Measurements from ENCODE around the gene CREB5. TPM values are rescaled to one million over a fixed set of nuclear protein-coding genes. Genes with fewer than 3 reads are reported as not detected.
A peak's percentile ranks its signal among the peaks of the same experiment; 100 is the strongest.

Gene CREB5
- polyA plus RNA-seq, 3 donors from 2014 or later, result 0.37 TPM; not detected in 2

DNA sequence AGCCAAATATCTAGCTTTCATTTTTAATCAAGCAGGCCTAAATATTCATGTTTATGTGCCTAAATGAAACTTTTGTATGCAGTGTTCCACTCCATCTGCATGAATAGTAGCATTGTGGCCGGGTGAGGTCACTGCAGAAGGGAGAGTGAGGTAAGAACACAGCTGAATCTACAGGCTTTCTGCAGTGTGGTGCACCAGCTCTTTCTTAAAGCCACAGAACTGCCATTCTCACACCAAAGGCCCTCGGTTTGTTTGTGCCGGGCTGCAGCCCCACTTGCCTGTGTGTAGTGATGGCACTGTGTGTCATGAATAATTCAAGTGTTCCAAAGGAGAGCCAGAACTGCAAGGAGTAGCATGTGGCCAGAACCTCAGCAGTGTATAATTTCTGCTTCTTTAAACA is 341.7 kb downstream of the CREB5 start:
- Mint-ChIP-seq H3K27me3 (ENCODE audit: low read depth in 3 of 3) (peaks cover 0 to 4% (median 2%) of the 10 kb centered on the region in 3 donors), H3K4me3 (no peak overlapping the region)

DNA sequence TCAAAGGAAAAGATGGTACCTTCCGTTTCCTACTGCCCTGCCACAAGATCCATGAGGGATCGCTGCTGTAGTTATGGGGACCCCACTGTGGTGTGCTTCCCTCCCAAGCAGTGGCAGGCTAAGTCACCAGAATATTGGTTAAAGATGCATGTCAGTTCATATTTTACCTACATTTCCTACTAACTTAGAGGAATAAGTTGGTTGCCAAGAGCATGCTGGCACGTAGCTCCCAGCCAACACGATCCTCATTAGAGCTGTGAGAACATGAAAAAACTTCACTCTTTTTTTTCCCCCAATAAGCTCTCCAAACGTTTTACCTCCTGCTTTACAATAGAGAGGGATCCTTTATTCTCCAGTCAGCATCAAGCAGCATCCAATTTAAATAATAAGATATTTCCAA is 342.1 kb downstream of the CREB5 start:
- no peaks in the 10 kb centered on the region for H3K36me3 Mint-ChIP-seq
- H3K4me3 Mint-ChIP-seq, result no peak overlapping the region
- H3K9me3 Mint-ChIP-seq, result no peaks in the 10 kb centered on the region
- peaks cover 0 to 4% (median 3%) of the 10 kb centered on the region in 3 donors for H3K27me3 Mint-ChIP-seq (ENCODE audit: low read depth in 3 of 3)
- no peak for DNase-seq
- H3K4me1 Mint-ChIP-seq, result no peaks in the 10 kb centered on the region
- no peak overlapping the region for H3K27ac Mint-ChIP-seq

More for the DNA sequence above, 341.7 kb downstream of the CREB5 start:
- H3K9me3 Mint-ChIP-seq, result no peaks in the 10 kb centered on the region
- no peak overlapping the region for H3K27ac Mint-ChIP-seq
- DNase-seq, result no peak
- H3K4me1 Mint-ChIP-seq, result no peaks in the 10 kb centered on the region
- no peaks in the 10 kb centered on the region for H3K36me3 Mint-ChIP-seq

DNA sequence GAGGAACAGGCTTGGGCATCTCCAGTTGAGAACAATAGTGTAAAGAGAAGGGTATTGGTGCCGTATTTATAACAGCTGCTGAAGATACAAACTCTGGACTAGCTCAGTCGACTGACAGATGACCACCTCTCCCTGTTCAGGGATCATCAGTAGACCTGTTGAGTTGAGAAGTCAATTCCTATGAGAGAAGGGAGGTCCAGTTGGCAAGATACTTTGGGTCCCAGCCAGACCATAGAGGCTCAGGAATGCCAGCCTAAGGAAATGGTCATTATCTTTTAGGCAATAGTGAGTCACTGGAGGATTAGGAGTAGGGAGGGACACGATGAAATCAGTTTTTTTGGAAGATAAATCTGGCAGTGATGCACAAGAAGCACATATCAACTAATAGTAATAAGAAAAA is 342.9 kb downstream of the CREB5 start:
- Mint-ChIP-seq H3K4me3 (no peak overlapping the region), H3K4me1 (no peaks in the 10 kb centered on the region), H3K27ac (peak overlapping the region in 1 of 6 donors; percentile 5), H3K27me3 (ENCODE audit: low read depth in 3 of 3) (peaks cover 0 to 4% (median 2%) of the 10 kb centered on the region in 3 donors), H3K36me3 (no peaks in the 10 kb centered on the region), H3K9me3 (no peaks in the 10 kb centered on the region)
- DNase-seq, result no peak

DNA sequence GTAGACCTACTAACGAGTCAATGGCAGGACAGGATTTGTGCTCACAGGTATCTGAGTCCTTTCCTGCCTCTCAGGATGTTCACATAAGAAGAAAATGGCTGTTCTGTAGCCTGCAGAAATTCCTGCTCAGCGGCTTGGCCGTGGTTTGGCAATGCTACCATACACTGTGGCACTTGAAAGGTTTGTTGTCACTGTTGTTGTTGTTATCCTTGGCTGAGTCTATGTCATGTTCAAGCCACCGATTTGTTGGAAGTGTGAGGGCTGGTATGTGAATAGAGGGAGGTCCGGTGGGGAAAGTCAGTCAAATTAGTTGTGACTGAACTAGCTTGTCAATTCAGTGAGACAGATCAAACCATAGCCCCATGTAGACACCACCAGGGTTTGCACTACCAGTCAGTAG is 345.9 kb downstream of the CREB5 start:
- Mint-ChIP-seq H3K4me1 (no peaks in the 10 kb centered on the region), H3K27me3 (ENCODE audit: low read depth in 3 of 3) (peaks cover 3 to 5% (median 5%) of the 10 kb centered on the region in 3 donors), H3K36me3 (no peaks in the 10 kb centered on the region), H3K27ac (no peak overlapping the region), H3K9me3 (no peaks in the 10 kb centered on the region), H3K4me3 (no peak overlapping the region)
- no peak for DNase-seq

DNA sequence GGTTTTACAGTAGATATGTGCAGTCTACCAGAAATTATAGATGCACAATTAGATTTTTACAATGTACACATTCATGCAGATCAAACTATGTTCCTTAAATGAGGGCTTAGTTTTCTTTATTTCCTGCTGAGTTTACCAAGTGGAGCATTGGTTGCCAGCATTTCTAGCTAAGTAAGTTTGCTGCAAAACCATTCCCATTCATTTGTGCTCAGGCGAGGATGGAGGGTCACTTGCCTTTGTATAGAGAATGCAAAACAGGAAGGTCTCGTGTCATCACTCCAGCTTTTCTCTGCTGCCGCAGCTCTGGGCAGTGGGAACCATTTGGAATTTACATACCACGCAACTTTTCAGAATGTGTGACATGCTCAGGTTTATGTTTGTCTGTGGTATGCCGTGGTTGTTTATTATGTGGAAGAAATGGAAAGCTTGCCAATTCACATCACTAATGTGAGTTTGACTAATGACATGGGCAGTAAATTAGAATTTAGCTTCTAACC is 347.2 kb downstream of the CREB5 start:
- H3K27me3 Mint-ChIP-seq (ENCODE audit: low read depth in 3 of 3), result peaks cover 3 to 6% (median 5%) of the 10 kb centered on the region in 3 donors
- H3K27ac Mint-ChIP-seq, result no peak overlapping the region
- no peaks in the 10 kb centered on the region for H3K9me3 Mint-ChIP-seq
- no peak overlapping the region for H3K4me3 Mint-ChIP-seq
- H3K4me1 Mint-ChIP-seq, result no peaks in the 10 kb centered on the region
- DNase-seq, result no peak
- no peaks in the 10 kb centered on the region for H3K36me3 Mint-ChIP-seq

DNA sequence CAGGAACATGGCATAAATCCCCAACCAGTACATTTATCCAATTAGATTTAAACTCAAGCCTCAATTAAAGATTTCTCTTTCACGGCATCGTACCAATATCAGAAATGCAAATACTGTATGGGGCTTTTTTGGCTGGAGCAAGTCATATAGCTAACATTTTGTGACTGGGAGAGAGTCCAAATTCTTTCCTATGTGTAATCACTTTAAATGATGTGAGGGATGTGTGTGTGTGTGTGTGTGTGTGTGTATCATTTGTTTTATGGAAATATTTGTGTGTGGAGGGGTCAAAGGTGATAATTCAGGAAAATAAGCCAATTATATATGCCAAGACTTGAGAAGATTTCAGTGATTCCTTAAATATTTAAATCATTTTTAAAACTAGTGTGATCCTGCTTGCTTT is 349.2 kb downstream of the CREB5 start:
- no peaks in the 10 kb centered on the region for H3K36me3 Mint-ChIP-seq
- no peak overlapping the region for H3K27ac Mint-ChIP-seq
- DNase-seq, result no peak
- H3K4me1 Mint-ChIP-seq, result no peaks in the 10 kb centered on the region
- H3K4me3 Mint-ChIP-seq, result no peak overlapping the region
- peaks cover 0 to 1% (median 0%) of the 10 kb centered on the region in 6 donors for H3K9me3 Mint-ChIP-seq
- H3K27me3 Mint-ChIP-seq (ENCODE audit: low read depth in 3 of 3), result peaks cover 4 to 6% (median 5%) of the 10 kb centered on the region in 3 donors

DNA sequence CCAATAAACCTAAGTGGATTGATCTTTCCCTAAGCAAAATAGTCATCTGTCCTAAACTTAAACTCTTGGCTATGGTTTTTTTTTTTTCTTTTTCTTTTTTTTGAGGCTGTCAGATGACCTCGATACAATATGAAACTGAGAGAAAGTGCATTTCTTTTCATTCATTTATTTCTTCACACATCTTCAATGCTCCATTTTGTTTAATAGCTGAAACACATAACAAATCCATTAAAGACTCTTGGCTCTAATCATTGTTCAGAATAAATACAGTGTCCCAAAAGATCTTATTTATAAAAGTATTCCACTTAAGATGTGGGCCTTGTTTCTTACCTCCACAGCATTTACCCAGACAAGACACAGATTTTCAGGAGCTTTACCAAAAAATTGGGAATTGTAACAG is 350.3 kb downstream of the CREB5 start:
- Mint-ChIP-seq H3K4me1 (no peaks in the 10 kb centered on the region), H3K9me3 (peaks cover 0 to 1% (median 0%) of the 10 kb centered on the region in 6 donors), H3K27ac (no peak overlapping the region), H3K4me3 (no peak overlapping the region), H3K36me3 (no peaks in the 10 kb centered on the region), H3K27me3 (ENCODE audit: low read depth in 3 of 3) (peaks cover 3 to 8% (median 7%) of the 10 kb centered on the region in 3 donors)
- DNase-seq, result no peak

DNA sequence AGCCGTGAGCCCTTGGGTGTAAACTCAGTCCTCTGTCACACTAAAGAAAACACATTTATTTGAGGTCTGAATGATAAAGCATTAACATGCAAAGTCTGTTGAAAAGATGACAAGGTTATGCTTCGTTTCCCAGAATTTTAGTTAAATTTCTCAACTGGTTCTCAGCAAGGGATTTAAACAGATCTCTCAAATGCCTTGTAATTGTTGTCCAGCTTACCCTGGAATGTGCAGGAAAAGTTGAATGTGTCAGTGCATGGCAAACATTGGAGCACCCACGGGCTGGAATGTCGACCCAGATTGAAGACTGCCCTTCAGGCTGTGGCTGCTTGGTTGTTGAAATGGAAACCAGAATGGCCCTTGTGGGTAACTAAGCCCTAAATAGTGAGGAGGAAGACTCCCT is 354.0 kb downstream of the CREB5 start:
- DNase-seq, result no peak
- H3K4me1 Mint-ChIP-seq, result no peaks in the 10 kb centered on the region
- no peak overlapping the region for H3K27ac Mint-ChIP-seq
- H3K27me3 Mint-ChIP-seq (ENCODE audit: low read depth in 3 of 3), result peaks cover 5 to 13% (median 6%) of the 10 kb centered on the region in 3 donors
- H3K4me3 Mint-ChIP-seq, result no peak overlapping the region
- H3K36me3 Mint-ChIP-seq, result no peaks in the 10 kb centered on the region
- peaks cover 0 to 1% (median 0%) of the 10 kb centered on the region in 6 donors for H3K9me3 Mint-ChIP-seq

DNA sequence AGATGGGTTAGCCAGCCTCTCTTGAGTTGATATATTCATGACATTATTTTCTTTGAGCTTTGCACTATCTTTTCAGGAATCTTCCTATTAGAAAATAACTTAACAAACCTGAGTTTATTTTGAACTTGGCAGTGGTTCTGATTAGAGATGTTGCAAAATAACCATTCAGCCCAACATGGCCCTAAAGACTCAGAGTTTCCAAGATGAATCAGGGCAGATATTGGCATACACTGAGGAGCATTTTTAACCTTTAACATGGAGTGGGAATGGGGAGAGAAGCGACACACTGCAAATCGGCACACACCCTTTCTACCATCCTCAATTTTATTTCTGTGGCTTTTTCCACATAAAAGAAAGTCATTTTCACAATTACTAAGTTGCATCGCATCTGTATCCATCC is 355.0 kb downstream of the CREB5 start:
- no peaks in the 10 kb centered on the region for H3K36me3 Mint-ChIP-seq
- no peak for DNase-seq
- H3K9me3 Mint-ChIP-seq, result peaks cover 0 to 1% (median 0%) of the 10 kb centered on the region in 6 donors
- peaks cover 5 to 13% (median 7%) of the 10 kb centered on the region in 3 donors for H3K27me3 Mint-ChIP-seq (ENCODE audit: low read depth in 3 of 3)
- no peak overlapping the region for H3K27ac Mint-ChIP-seq
- H3K4me3 Mint-ChIP-seq, result no peak overlapping the region
- H3K4me1 Mint-ChIP-seq, result no peaks in the 10 kb centered on the region

DNA sequence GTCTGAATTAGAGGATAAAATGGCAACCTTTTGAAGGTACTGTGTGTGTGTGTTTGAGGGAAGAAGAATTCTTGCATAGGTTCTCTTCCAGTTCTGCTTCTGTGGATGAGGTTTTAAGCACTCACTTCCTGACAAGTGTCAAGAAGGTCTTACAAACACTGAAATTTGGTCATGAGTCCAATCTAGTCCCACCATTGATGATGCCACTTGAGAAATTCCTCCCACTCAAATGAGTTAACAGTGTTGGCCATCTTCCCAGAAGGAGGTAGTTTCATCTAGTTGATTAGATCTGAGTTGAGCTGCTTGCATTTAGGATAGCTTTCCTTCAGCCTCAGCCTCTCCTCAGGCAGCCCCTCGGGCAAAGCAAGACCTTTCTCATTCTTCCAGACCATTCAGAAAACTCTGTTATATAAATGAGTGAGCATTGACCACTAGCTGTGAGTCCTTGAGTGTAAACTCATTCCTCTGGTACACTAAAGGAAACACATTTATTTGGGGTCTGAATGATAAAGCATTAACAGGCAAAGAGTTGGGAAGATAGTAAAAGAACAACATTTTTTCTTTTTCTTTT is 356.3 kb downstream of the CREB5 start:
- H3K4me1 Mint-ChIP-seq, result no peaks in the 10 kb centered on the region
- no peak for DNase-seq
- H3K9me3 Mint-ChIP-seq, result peaks cover 0 to 1% (median 0%) of the 10 kb centered on the region in 6 donors
- no peak overlapping the region for H3K4me3 Mint-ChIP-seq
- H3K36me3 Mint-ChIP-seq, result no peaks in the 10 kb centered on the region
- peaks cover 2 to 10% (median 6%) of the 10 kb centered on the region in 3 donors for H3K27me3 Mint-ChIP-seq (ENCODE audit: low read depth in 3 of 3)
- no peak overlapping the region for H3K27ac Mint-ChIP-seq

DNA sequence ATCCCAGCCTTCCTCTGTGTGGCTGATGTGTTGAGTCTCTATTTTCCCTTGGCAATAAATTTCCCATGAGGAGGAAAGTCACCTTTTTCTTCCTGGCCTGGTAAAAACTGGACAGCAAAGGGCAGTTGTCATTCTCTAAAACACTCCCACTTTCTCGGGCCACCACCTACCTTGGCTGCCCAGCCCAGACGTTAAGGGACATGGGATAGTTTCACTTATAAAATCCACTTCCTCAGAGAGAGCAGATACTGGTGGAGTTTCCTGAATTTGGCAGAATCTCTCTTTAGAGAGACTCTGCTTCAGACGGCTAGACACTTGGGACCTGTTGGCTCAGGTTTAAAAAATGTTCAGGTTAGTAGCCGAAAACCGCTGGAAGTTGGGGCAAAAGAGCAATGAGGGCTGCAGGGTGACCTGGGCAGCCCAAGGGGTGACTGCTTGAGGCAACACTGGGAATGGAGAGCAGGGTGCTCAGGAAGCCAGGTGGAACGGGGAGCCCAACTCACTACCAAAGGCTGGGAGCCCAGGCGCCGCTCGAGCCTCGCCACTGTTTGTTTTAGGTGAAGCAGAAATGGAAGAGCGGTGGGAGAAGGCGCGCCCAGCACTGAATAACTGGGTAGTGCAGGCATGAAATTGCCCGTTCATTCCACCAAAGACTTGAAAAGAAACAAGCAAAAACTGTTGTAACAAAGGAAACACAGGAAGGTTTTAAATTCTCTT is 359.7 kb downstream of the CREB5 start:
- no peaks in the 10 kb centered on the region for H3K9me3 Mint-ChIP-seq
- peaks cover 2 to 9% (median 4%) of the 10 kb centered on the region in 3 donors for H3K27me3 Mint-ChIP-seq (ENCODE audit: low read depth in 3 of 3)
- DNase-seq, result no peak
- H3K4me3 Mint-ChIP-seq, result no peak overlapping the region
- no peaks in the 10 kb centered on the region for H3K36me3 Mint-ChIP-seq
- no peaks in the 10 kb centered on the region for H3K4me1 Mint-ChIP-seq
- no peak overlapping the region for H3K27ac Mint-ChIP-seq

DNA sequence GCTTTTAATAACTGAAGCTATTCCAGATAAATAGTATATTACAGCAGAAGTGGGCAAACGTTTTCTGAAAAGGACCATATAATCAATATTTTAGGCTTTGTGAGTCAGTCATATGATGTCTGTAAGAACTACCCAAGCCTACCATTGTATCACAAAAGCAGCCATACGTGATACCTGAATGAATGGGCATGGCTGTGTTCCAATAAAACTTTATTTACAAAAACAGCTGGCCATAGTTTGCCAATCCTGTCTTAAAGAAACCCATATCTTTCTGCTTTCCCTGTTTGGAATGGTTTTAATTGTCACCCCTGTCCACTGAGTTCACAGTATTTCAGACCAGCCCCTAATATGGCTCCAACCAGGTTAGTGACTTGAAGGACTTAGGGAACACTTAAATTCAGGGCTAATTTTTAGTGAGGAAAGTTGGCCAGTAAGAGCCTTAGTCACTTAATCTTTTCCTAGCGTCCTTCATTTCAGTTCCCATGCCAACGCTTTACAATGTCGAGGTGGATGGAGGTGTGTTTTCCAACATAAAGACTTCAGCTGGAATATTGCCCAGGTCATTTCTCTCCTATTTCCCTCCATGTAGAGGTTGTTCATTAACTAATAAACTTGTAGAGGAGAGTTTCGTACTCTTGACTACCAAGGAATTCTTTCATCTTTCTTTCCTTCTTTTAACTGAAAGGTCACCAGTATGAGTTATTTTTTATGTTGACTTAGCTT is 361.3 kb downstream of the CREB5 start:
- DNase-seq, result no peak
- Mint-ChIP-seq H3K36me3 (no peaks in the 10 kb centered on the region), H3K9me3 (no peaks in the 10 kb centered on the region), H3K4me3 (no peak overlapping the region), H3K4me1 (no peaks in the 10 kb centered on the region), H3K27ac (no peak overlapping the region), H3K27me3 (ENCODE audit: low read depth in 3 of 3) (peaks cover 2 to 9% (median 6%) of the 10 kb centered on the region in 3 donors)

DNA sequence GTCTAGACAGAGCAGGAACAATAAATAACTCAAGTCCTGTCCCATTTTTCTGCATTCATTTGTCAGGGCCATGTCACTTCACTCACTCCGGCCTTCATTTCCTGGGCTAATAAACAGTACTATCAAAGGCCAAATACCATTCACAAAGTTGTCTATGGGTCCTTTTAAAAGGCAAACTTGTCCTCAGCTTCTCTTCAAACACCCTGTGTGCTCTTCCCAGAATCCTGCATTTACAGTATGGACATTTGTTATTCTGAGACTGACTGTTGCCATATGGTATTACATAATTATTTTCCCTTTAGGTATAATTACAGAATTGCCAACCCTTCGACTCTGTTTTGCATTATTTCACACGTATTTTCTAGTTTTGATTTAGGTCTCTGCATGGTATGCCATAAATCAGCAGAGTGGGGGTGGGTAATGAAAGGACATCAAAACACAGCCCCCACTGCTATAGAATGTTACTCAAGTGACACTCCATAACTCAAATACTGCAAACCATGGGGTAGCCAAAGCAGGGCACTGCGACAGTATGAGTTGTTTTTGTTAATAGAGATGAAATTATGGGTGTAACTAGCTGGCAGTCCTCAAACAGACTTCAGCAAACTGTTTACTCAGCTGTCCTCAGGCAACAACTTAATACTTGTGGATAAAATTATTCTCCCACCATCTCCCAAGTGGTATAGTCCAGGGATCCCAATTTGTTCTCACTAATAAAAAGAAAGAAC is 362.1 kb downstream of the CREB5 start:
- peaks cover 2 to 9% (median 8%) of the 10 kb centered on the region in 3 donors for H3K27me3 Mint-ChIP-seq (ENCODE audit: low read depth in 3 of 3)
- no peak overlapping the region for H3K4me3 Mint-ChIP-seq
- H3K27ac Mint-ChIP-seq, result no peak overlapping the region
- no peak for DNase-seq
- H3K36me3 Mint-ChIP-seq, result no peaks in the 10 kb centered on the region
- H3K4me1 Mint-ChIP-seq, result no peaks in the 10 kb centered on the region
- no peaks in the 10 kb centered on the region for H3K9me3 Mint-ChIP-seq
